ENCODE data around the gene TBC1D12.

DNA sequence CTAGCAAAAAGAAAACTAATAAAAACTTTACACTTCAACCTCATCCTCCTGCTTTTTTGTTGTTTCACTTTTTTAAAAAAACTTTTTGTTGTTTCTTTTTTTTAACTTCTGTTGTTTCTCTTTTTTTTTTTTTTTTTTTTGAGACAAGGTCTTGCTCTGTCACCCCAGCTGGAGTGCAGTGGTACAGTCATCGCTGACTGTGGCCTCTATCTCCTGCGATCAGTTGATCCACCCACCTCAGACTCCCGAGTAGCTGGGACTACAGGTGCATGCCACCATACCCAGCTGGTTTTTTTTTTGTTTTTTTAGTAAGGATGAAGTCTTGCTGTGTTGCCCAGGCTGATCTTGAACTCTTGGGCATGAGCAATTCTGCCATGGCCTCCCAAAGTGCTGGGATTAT lies 85.2 kb downstream of the TBC1D12 start:
- TF ChIP-seq SUZ12 (IDR thresholded peaks at IDR 0.05; ENCODE audit: extremely low read depth, insufficient read depth, insufficient read length) (no peak), YY1 (IDR thresholded peaks at IDR 0.05; ENCODE audit: insufficient read depth, insufficient read length) (no peak), ZNF274 (IDR thresholded peaks at IDR 0.05; ENCODE audit: low read depth, low read length) (no peak)
